IMR-90 (cell line): ENCODE results near the gene RALA. TPM values are rescaled to one million over a fixed set of nuclear protein-coding genes. Genes with fewer than 3 reads are reported as not detected.
A peak's percentile ranks its signal among the peaks of the same experiment; 100 is the strongest.

ENCODE experiments used
- ATAC-seq: fragments of 200-7000 bp; cut with Tn5 transposase; 2 replicates; pipeline ENCODE4 v1.9.1; 2020; ENCODE audit warnings: low read depth, mild to moderate bottlenecking, moderate library complexity
- BruUV-seq: library from RNA; stranded (reverse); fragments of 400-500 nt; replicated peaks from 2 replicates; lab custom pipeline; 2021; lab: Mats Ljungman, UMichigan
- CTCF ChIA-PET: fragments of 300-600 bp; formaldehyde crosslinking; extraction: SDS; loops from one replicate; lab custom pipeline; 2021; ENCODE audit warnings: antibody characterized with exemption; lab: Yijun Ruan, JAX
- POLR2A ChIA-PET: fragments of 300-600 bp; sonication (Branson Sonifier 250); formaldehyde crosslinking; loops from one replicate; lab custom pipeline; 2022; ENCODE audit warnings: antibody characterized with exemption; ENCODE audit not compliant: unreplicated experiment; lab: Charles Lee
- DNase-seq: peaks from one replicate; pipeline ENCODE4 v3.0.0; 2013
- H2AFZ ChIP-seq: replicated peaks from 2 replicates; pipeline ENCODE3; 2013; ENCODE audit warnings: low read length, mild to moderate bottlenecking; ENCODE audit not compliant: poor library complexity
- H2AK5ac ChIP-seq: 2 replicates; pipeline ENCODE4 v1.6.1; 2013; ENCODE audit warnings: low read depth, low read length, inconsistent platforms
- H2AK9ac ChIP-seq: replicated peaks from 2 replicates; pipeline ENCODE3; 2013; ENCODE audit warnings: mild to moderate bottlenecking, low read depth, low read length, moderate library complexity; ENCODE audit not compliant: poor library complexity
- H2BK120ac ChIP-seq: 2 replicates; pipeline ENCODE4 v1.6.1; 2013; ENCODE audit warnings: low read depth, low read length, inconsistent platforms
- H2BK15ac ChIP-seq: 3 replicates; pipeline ENCODE4 v1.6.1; 2013; ENCODE audit warnings: low read depth, low read length, inconsistent platforms
- H2BK20ac ChIP-seq: 2 replicates; pipeline ENCODE4 v1.6.1; 2013; ENCODE audit warnings: low read depth, mild to moderate bottlenecking, inconsistent platforms, low read length, moderate library complexity
- H2BK5ac ChIP-seq: 2 replicates; pipeline ENCODE4 v1.6.1; 2013; ENCODE audit warnings: mild to moderate bottlenecking, low read depth, low read length, inconsistent platforms; ENCODE audit not compliant: poor library complexity, severe bottlenecking
- H3K14ac ChIP-seq: replicated peaks from 2 replicates; pipeline ENCODE4 v1.6.1; 2013; ENCODE audit warnings: low read depth, low read length, inconsistent platforms
- H3K18ac ChIP-seq: 2 replicates; pipeline ENCODE4 v1.6.1; 2013; ENCODE audit warnings: low read depth, low read length, control low read depth
- H3K23ac ChIP-seq: 2 replicates; pipeline ENCODE4 v1.6.1; 2013; ENCODE audit warnings: low read depth, low read length, inconsistent platforms
- H3K27ac ChIP-seq: 2 replicates; pipeline ENCODE4 v1.5.1; 2013; ENCODE audit warnings: mild to moderate bottlenecking, control low read depth, low read length; ENCODE audit not compliant: insufficient read depth
- H3K27me3 ChIP-seq: 2 replicates; pipeline ENCODE4 v1.6.1; 2013; ENCODE audit warnings: low read length; ENCODE audit not compliant: control insufficient read depth, insufficient read depth
- H3K36me3 ChIP-seq: 2 replicates; pipeline ENCODE4 v1.6.1; 2013; ENCODE audit warnings: low read length, mixed read lengths; ENCODE audit not compliant: control insufficient read depth, insufficient read depth
- H3K4ac ChIP-seq: 2 replicates; pipeline ENCODE4 v1.6.1; 2013; ENCODE audit warnings: low read depth, low read length, inconsistent platforms
- H3K4me1 ChIP-seq: 2 replicates; pipeline ENCODE4 v1.6.1; 2013; ENCODE audit warnings: low read length, mixed read lengths; ENCODE audit not compliant: control insufficient read depth, insufficient read depth
- H3K4me2 ChIP-seq: 2 replicates; pipeline ENCODE4 v1.6.1; 2013; ENCODE audit warnings: low read depth, mild to moderate bottlenecking, control low read depth, low read length, moderate library complexity
- H3K4me3 ChIP-seq: 2 replicates; pipeline ENCODE4 v1.5.1; 2013; ENCODE audit warnings: low read depth, mild to moderate bottlenecking, control low read depth, low read length, moderate library complexity; ENCODE audit not compliant: insufficient read depth
- H3K56ac ChIP-seq: 2 replicates; pipeline ENCODE4 v1.6.1; 2013; ENCODE audit warnings: low read length, inconsistent platforms; ENCODE audit not compliant: insufficient read depth; ENCODE audit errors: extremely low read depth
- H3K79me1 ChIP-seq, 2 experiments: 2 replicates each; pipeline ENCODE4 v1.6.1; 2013; ENCODE audit warnings: low read length in 2 of 2, inconsistent platforms in 1 of 2, low read depth in 1 of 2
- H3K9ac ChIP-seq: 2 replicates; pipeline ENCODE4 v1.6.1; 2013; ENCODE audit warnings: low read depth, low read length, control low read depth
- H3K9me1 ChIP-seq: 2 replicates; pipeline ENCODE4 v1.6.1; 2013; ENCODE audit warnings: low read length, inconsistent platforms; ENCODE audit not compliant: insufficient read depth
- H3K9me3 ChIP-seq: 2 replicates; pipeline ENCODE4 v1.6.1; 2013; ENCODE audit warnings: low read length; ENCODE audit not compliant: control insufficient read depth, insufficient read depth
- H4K20me1 ChIP-seq: 2 replicates; pipeline ENCODE4 v1.6.1; 2013; ENCODE audit warnings: low read length, inconsistent platforms; ENCODE audit not compliant: insufficient read depth
- H4K5ac ChIP-seq: 2 replicates; pipeline ENCODE4 v1.6.1; 2013; ENCODE audit warnings: mild to moderate bottlenecking, low read depth, low read length, control low read depth
- H4K8ac ChIP-seq, 2 experiments: 2 replicates each; pipeline ENCODE4 v1.6.1; 2013; ENCODE audit warnings: low read depth in 2 of 2, low read length in 2 of 2, control low read depth in 1 of 2, inconsistent platforms in 1 of 2
- H4K91ac ChIP-seq: 2 replicates; pipeline ENCODE4 v1.6.1; 2013; ENCODE audit warnings: low read depth, low read length, inconsistent platforms; ENCODE audit not compliant: insufficient read depth
- CEBPB ChIP-seq: IDR thresholded peaks from 2 replicates; pipeline ENCODE4 v1.6.1; 2012; ENCODE audit warnings: low read depth, low read length, improper control_type of control experiment
- CHD1 ChIP-seq: IDR thresholded peaks from 2 replicates; pipeline ENCODE4 v1.6.1; 2012; ENCODE audit warnings: low read depth, low read length, improper control_type of control experiment
- ELK1 ChIP-seq: fragments of 150-350 bp; IDR thresholded peaks from 2 replicates; pipeline ENCODE4 v1.6.1; 2016; ENCODE audit warnings: low read depth, mild to moderate bottlenecking, low read length, moderate library complexity, borderline replicate concordance
- FOS ChIP-seq: fragments of 150-350 bp; IDR thresholded peaks from 2 replicates; pipeline ENCODE4 v1.6.1; 2016; ENCODE audit warnings: low read depth, low read length
- MAFK ChIP-seq: IDR thresholded peaks from 2 replicates; pipeline ENCODE4 v1.6.1; 2012; ENCODE audit warnings: low read depth, low read length, improper control_type of control experiment
- WGBS, 2 experiments: methylation state at CpG; one replicate each; pipeline versions ENCODE4 v1.1.5 to v1.1.7; 2013; ENCODE audit warnings: missing lambda C conversion rate in 2 of 2; ENCODE audit not compliant: insufficient read length in 1 of 2; ENCODE audit errors: extremely low coverage in 2 of 2; 5-methylcytosine and 5-hydroxymethylcytosine counted together
- dilution Hi-C: fragments of 300-500 bp; cut with HindIII; formaldehyde crosslinking; loops from one replicate; pipeline ENCODE4 v1.14.3; 2018; ENCODE audit warnings: low sequenced_read_pairs; ENCODE audit not compliant: unreplicated experiment
- in situ Hi-C: fragments of 300-500 bp; cut with MboI; formaldehyde crosslinking; loops from 3 replicates; pipeline ENCODE4 v1.14.3; 2019; ENCODE audit warnings: low sequenced_read_pairs, inconsistent platforms, mixed read lengths
- intact Hi-C: fragments of 100-400 bp; cut with micrococcal nuclease; formaldehyde crosslinking; loops from 2 replicates; pipeline ENCODE4 v1.10.0; 2022
- polyA plus RNA-seq, 3 experiments: library from polyadenylated mRNA; depleted of rRNA; stranded (reverse); fragments of >200 nt; gene quantifications; 2 replicates each; pipeline ENCODE4 v1.2.3, GENCODE V29; 2012; ENCODE audit warnings: low replicate concordance in 1 of 3
- total RNA-seq: library from RNA; depleted of rRNA; stranded (reverse); fragments of >200 nt; gene quantifications from 2 replicates; pipeline ENCODE4 v1.2.3, GENCODE V29; 2012
- TF ChIP-seq, protein P1 (sequence below): fragments of 150-350 bp; IDR thresholded peaks from 2 replicates; pipeline ENCODE4 v1.6.1; 2017; ENCODE audit warnings: mild to moderate bottlenecking, antibody characterized with exemption, low read length, low read depth

The RALA gene
- total and polyA plus RNA-seq, 2 of the 4 experiments (the other 2 are of a cell fraction), result 7.7 to 20.5 TPM

- Histone ChIP-seq H4K8ac (peak overlapping the region; percentile 62 to 97), H3K4me3 (peak overlapping the region; percentile 50), H4K91ac (peak overlapping the region; percentile 93), H3K36me3 (no peaks in the 10 kb centered on the region), H3K23ac (peak overlapping the region; percentile 96), H2AFZ (peak overlapping the region; percentile 39), H2BK15ac (peak overlapping the region; percentile 51; the same call in 2 of the 3 replicates), H3K18ac (peak overlapping the region; percentile 86), H3K27me3 (no peaks in the 10 kb centered on the region), H4K20me1 (no peaks in the 10 kb centered on the region), H3K4me2 (peak overlapping the region; percentile 74), H4K5ac (peak overlapping the region; percentile 63), H3K14ac (peak overlapping the region; percentile 95), H3K9ac (peak overlapping the region; percentile 70), H3K27ac (peak overlapping the region; percentile 90), H3K9me3 (no peaks in the 10 kb centered on the region), H2AK5ac (peak overlapping the region; percentile 71), H2BK120ac (peak overlapping the region; percentile 95), H2BK20ac (peak overlapping the region; percentile 83), H3K4me1 (peaks cover 11% of the 10 kb centered on the region), H3K9me1 (peaks cover 10% of the 10 kb centered on the region), H3K4ac (peak overlapping the region; percentile 97), H2AK9ac (peak overlapping the region; percentile 83), H2BK5ac (peak overlapping the region; percentile 81), H3K79me1 (peaks cover 16 to 39% of the 10 kb centered on the region in 2 experiments), H3K56ac (peak overlapping the region; percentile 97)
- ATAC-seq (peak; percentile 43), DNase-seq (peak; percentile 93)
- no CpG with 5 or more reads among the region's 8 CpGs for WGBS, 2 experiments
- in situ Hi-C loops, result loop anchor here (25.0 kb wide), 1 partner anchor 897 kb away; no protein-coding TSS in a partner anchor
- intact Hi-C loops, result loop anchor here (1.0 to 5.0 kb wide), 3 partner anchors 32 to 111 kb away; partner anchors contain the start of gene RALA
- no TSS peak for BruUV-seq
- CTCF ChIA-PET, result interaction anchor here (0.5 to 1.4 kb wide), 3 partner anchors 124 to 184 kb away, joined by 3 to 6 read pairs (median 3); no protein-coding TSS in a partner anchor
- dilution Hi-C loops, result no loop called here
- POLR2A ChIA-PET, result interaction anchor here (0.6 to 0.7 kb wide), 2 partner anchors 50 to 109 kb away, joined by 3 read pairs; no protein-coding TSS in a partner anchor
- no peak for TF ChIP-seq ELK1
- peak; percentile 83 for TF ChIP-seq CEBPB
- TF ChIP-seq, protein P1, sequence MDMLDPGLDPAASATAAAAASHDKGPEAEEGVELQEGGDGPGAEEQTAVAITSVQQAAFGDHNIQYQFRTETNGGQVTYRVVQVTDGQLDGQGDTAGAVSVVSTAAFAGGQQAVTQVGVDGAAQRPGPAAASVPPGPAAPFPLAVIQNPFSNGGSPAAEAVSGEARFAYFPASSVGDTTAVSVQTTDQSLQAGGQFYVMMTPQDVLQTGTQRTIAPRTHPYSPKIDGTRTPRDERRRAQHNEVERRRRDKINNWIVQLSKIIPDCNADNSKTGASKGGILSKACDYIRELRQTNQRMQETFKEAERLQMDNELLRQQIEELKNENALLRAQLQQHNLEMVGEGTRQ, result peak; percentile 24; the same call in 1 of the 2 replicates
- TF ChIP-seq FOS, result peak; percentile 11; the same call in 1 of the 2 replicates
- no peak for TF ChIP-seq CHD1
- TF ChIP-seq MAFK, result peak; percentile 80
Measured at GRCh38 chr7:39733881-39734632, 110.7 kb downstream of the RALA start.
